ENCODE data around the gene XAGE3. TPM values are rescaled to one million over a fixed set of nuclear protein-coding genes. Genes with fewer than 3 reads are reported as not detected.

Gene XAGE3
- total and polyA plus RNA-seq, 2 donors (not counting 1 experiment from before 2014, with no cell fraction given), result not detected

GRCh38 chrX:52839137-52839536 lies 28.7 kb downstream of the XAGE3 start:
- no peak overlapping the region for H3K4me3 ChIP-seq (replicated peaks in 1 of 4; ENCODE audit: control extremely low read depth in 1 of 4, insufficient read depth in 1 of 4, low read depth in 3 of 4, low read length in 4 of 4)
- no peaks in the 10 kb centered on the region for H3K36me3 ChIP-seq (ENCODE audit: control insufficient read depth, insufficient read depth, low read length)
- no peak overlapping the region for H2AFZ ChIP-seq (ENCODE audit: low read length)
- H3K9me3 ChIP-seq (ENCODE audit: control insufficient read depth, insufficient read depth, low read depth, low read length), result no peaks in the 10 kb centered on the region
- no peak overlapping the region for H3K4me2 ChIP-seq (ENCODE audit: extremely low read depth, insufficient read depth, low read length)
- H3K27ac ChIP-seq (ENCODE audit: insufficient read depth, low read length), result no peak overlapping the region
- DNase-seq (ENCODE audit: low read depth in 2 of 2), result no peak
- H3K9ac ChIP-seq (ENCODE audit: insufficient read depth, low read length), result no peak overlapping the region
- no peaks in the 10 kb centered on the region for H4K20me1 ChIP-seq (ENCODE audit: control insufficient read depth, extremely low read depth, insufficient read depth, low read length)
- H3K4me1 ChIP-seq (ENCODE audit: control insufficient read depth, extremely low read depth, insufficient read depth, low read length), result no peaks in the 10 kb centered on the region
- H3K27me3 ChIP-seq (ENCODE audit: control insufficient read depth, insufficient read depth, low read length), result no peaks in the 10 kb centered on the region
- H3K79me2 ChIP-seq (ENCODE audit: control insufficient read depth, insufficient read depth, low read length), result no peaks in the 10 kb centered on the region
- TF ChIP-seq EZH2 (IDR thresholded peaks at IDR 0.05; ENCODE audit: low read length, missing control alignments), result no peak

- Histone ChIP-seq H3K4me3 (replicated peaks in 1 of 4; ENCODE audit: control extremely low read depth in 1 of 4, insufficient read depth in 1 of 4, low read depth in 3 of 4, low read length in 4 of 4) (no peak overlapping the region), H3K36me3 (ENCODE audit: control insufficient read depth, insufficient read depth, low read length) (no peaks in the 10 kb centered on the region), H3K9ac (ENCODE audit: insufficient read depth, low read length) (no peak overlapping the region), H3K79me2 (ENCODE audit: control insufficient read depth, insufficient read depth, low read length) (no peaks in the 10 kb centered on the region), H4K20me1 (ENCODE audit: control insufficient read depth, extremely low read depth, insufficient read depth, low read length) (no peaks in the 10 kb centered on the region), H3K27me3 (ENCODE audit: control insufficient read depth, insufficient read depth, low read length) (no peaks in the 10 kb centered on the region), H3K4me1 (ENCODE audit: control insufficient read depth, extremely low read depth, insufficient read depth, low read length) (no peaks in the 10 kb centered on the region), H3K4me2 (ENCODE audit: extremely low read depth, insufficient read depth, low read length) (no peak overlapping the region), H3K9me3 (ENCODE audit: control insufficient read depth, insufficient read depth, low read depth, low read length) (no peaks in the 10 kb centered on the region), H2AFZ (ENCODE audit: low read length) (no peak overlapping the region), H3K27ac (ENCODE audit: insufficient read depth, low read length) (no peak overlapping the region)
- TF ChIP-seq, protein P1, sequence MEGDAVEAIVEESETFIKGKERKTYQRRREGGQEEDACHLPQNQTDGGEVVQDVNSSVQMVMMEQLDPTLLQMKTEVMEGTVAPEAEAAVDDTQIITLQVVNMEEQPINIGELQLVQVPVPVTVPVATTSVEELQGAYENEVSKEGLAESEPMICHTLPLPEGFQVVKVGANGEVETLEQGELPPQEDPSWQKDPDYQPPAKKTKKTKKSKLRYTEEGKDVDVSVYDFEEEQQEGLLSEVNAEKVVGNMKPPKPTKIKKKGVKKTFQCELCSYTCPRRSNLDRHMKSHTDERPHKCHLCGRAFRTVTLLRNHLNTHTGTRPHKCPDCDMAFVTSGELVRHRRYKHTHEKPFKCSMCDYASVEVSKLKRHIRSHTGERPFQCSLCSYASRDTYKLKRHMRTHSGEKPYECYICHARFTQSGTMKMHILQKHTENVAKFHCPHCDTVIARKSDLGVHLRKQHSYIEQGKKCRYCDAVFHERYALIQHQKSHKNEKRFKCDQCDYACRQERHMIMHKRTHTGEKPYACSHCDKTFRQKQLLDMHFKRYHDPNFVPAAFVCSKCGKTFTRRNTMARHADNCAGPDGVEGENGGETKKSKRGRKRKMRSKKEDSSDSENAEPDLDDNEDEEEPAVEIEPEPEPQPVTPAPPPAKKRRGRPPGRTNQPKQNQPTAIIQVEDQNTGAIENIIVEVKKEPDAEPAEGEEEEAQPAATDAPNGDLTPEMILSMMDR (conservative IDR thresholded peaks at IDR 0.05 in 1 of 2, IDR thresholded peaks at IDR 0.05 in 1 of 2; ENCODE audit: low read depth in 1 of 2, low read length in 2 of 2), result no peak
- TF ChIP-seq EZH2 (IDR thresholded peaks at IDR 0.05; ENCODE audit: low read length, missing control alignments), result no peak
- DNase-seq (ENCODE audit: low read depth in 2 of 2), result no peak
Observed at GRCh38 chrX:52830551-52830950, 37.3 kb downstream of the XAGE3 start.

- Histone ChIP-seq H3K9ac (ENCODE audit: insufficient read depth, low read length) (no peak overlapping the region), H3K4me1 (ENCODE audit: control insufficient read depth, extremely low read depth, insufficient read depth, low read length) (no peaks in the 10 kb centered on the region), H3K9me3 (ENCODE audit: control insufficient read depth, insufficient read depth, low read depth, low read length) (no peaks in the 10 kb centered on the region), H3K27me3 (ENCODE audit: control insufficient read depth, insufficient read depth, low read length) (no peaks in the 10 kb centered on the region), H4K20me1 (ENCODE audit: control insufficient read depth, extremely low read depth, insufficient read depth, low read length) (no peaks in the 10 kb centered on the region), H3K36me3 (ENCODE audit: control insufficient read depth, insufficient read depth, low read length) (no peaks in the 10 kb centered on the region), H3K4me3 (replicated peaks in 1 of 4; ENCODE audit: control extremely low read depth in 1 of 4, insufficient read depth in 1 of 4, low read depth in 3 of 4, low read length in 4 of 4) (no peak overlapping the region), H2AFZ (ENCODE audit: low read length) (no peak overlapping the region), H3K4me2 (ENCODE audit: extremely low read depth, insufficient read depth, low read length) (no peak overlapping the region), H3K27ac (ENCODE audit: insufficient read depth, low read length) (no peak overlapping the region), H3K79me2 (ENCODE audit: control insufficient read depth, insufficient read depth, low read length) (no peaks in the 10 kb centered on the region)
- DNase-seq (ENCODE audit: low read depth in 2 of 2), result no peak
- TF ChIP-seq, protein P1 (conservative IDR thresholded peaks at IDR 0.05 in 1 of 2, IDR thresholded peaks at IDR 0.05 in 1 of 2; ENCODE audit: low read depth in 1 of 2, low read length in 2 of 2), result no peak
- no peak for TF ChIP-seq EZH2 (IDR thresholded peaks at IDR 0.05; ENCODE audit: low read length, missing control alignments)
Observed at GRCh38 chrX:52824608-52825007, 43.3 kb downstream of the XAGE3 start.
